Globus pallidus (tissue), 1 donor: ENCODE measurements around the gene TNFRSF1B.

ENCODE experiments used
- DNase-seq: peaks from one replicate; pipeline ENCODE4 v3.0.0-alpha.2; 2015; ENCODE audit warnings: low spot score

The TNFRSF1B gene

GRCh38 chr1:12191242-12192032, 24.6 kb downstream of the TNFRSF1B start:
- DNase-seq, result no peak

GRCh38 chr1:12194666-12195216, 27.9 kb downstream of the TNFRSF1B start:
- DNase-seq, result no peak

- no peak for DNase-seq
These were observed 28.6 kb downstream of the TNFRSF1B start for GRCh38 chr1:12195416-12195815.

GRCh38 chr1:12196641-12197482, 30.1 kb downstream of the TNFRSF1B start:
- no peak for DNase-seq

- DNase-seq, result no peak
These were observed 30.7 kb downstream of the TNFRSF1B start for GRCh38 chr1:12197483-12197880.

- DNase-seq, result no peak
These were observed 33.4 kb downstream of the TNFRSF1B start for GRCh38 chr1:12200208-12200607.

- no peak for DNase-seq
These were observed 34.8 kb downstream of the TNFRSF1B start for GRCh38 chr1:12201352-12202189.

GRCh38 chr1:12202190-12202497, 35.4 kb downstream of the TNFRSF1B start:
- DNase-seq, result no peak

- DNase-seq, result no peak
These were observed 35.8 kb downstream of the TNFRSF1B start for GRCh38 chr1:12202577-12202976.

- no peak for DNase-seq
These were observed 36.6 kb downstream of the TNFRSF1B start for GRCh38 chr1:12203216-12204007.

- no peak for DNase-seq
These were observed 37.3 kb downstream of the TNFRSF1B start for GRCh38 chr1:12204140-12204539.

- DNase-seq, result no peak
These were observed 38.2 kb downstream of the TNFRSF1B start for GRCh38 chr1:12204754-12205658.

GRCh38 chr1:12206238-12206637, 39.4 kb downstream of the TNFRSF1B start:
- DNase-seq, result no peak

- no peak for DNase-seq
These were observed 40.1 kb downstream of the TNFRSF1B start for GRCh38 chr1:12206792-12207424.

- DNase-seq, result no peak
These were observed 41.5 kb downstream of the TNFRSF1B start for GRCh38 chr1:12208271-12208670.

GRCh38 chr1:12208764-12209494, 42.1 kb downstream of the TNFRSF1B start:
- DNase-seq, result peak; percentile 68

- no peak for DNase-seq
These were observed 42.7 kb downstream of the TNFRSF1B start for GRCh38 chr1:12209495-12209832.

- DNase-seq, result no peak
These were observed 48.5 kb downstream of the TNFRSF1B start for GRCh38 chr1:12215118-12215961.
